GM08714 (cell line): ENCODE measurements around the gene PRXL2A.

ENCODE experiments used
- H3K4me3 ChIP-seq: fragments of 200-500 bp; sonication (Bioruptor generic); 2 replicates; pipeline ENCODE4 v1.5.1; 2014; ENCODE audit warnings: mild to moderate bottlenecking, low read length, inconsistent platforms
- ZNF274 ChIP-seq: IDR thresholded peaks from 2 replicates; pipeline ENCODE4 v1.6.1; 2012; ENCODE audit warnings: mild to moderate bottlenecking, low read depth, low read length

PRXL2A gene

DNA sequence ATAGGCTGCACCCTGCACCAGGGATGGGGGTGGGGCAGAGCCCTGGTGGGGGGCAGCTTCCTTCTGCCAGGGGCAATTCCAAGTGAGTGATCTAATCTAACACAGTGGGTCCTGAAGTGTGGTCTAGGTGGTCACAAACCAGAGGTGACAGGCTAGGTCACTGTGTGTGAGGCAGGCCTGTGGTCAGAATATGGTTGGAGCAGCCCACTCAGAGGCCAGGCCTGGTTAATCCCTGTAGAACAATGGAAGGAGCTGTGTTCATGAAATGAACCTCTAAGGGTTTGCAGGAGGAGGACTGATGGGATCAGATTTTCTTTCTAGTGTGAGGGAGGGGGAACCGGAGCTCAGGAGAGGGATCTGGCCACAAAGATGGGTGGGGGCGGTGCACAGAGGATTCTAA, 35.8 kb downstream of the PRXL2A start:
- H3K4me3 ChIP-seq = no peak overlapping the region
- TF ChIP-seq ZNF274 = no peak

DNA sequence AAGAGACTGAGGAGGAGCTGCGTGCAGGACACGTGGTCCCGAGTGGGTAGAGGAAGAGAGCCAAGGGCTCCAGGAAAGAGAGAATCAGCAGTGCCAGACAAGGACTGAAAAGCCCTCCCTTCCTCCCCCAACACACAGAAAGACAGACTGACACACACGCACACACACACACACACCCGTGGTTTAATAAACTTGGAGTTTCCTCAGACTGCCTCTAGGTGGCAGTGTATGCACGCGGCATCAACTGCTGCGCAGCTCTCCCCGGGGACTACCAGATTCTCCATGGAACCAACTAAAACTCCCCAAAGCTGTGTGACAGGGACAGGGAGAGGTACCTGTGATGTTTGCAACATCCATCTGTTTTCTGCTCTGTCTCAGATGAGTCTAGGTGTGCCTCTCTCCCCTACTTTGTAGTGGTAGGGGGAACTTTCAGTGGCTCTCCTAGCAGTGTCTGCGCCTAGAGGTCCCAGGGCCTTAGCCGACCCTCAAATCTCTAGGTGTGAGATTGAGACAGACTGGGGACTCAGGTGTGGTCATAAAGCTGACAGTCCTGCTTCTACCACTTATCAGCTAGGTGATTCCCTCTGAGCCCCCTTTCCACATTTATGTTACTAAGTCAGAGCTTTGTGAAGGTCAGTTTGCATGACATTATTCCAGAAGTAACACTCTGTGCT, 36.4 kb downstream of the PRXL2A start:
- no peak for TF ChIP-seq ZNF274
- no peak overlapping the region for H3K4me3 ChIP-seq

DNA sequence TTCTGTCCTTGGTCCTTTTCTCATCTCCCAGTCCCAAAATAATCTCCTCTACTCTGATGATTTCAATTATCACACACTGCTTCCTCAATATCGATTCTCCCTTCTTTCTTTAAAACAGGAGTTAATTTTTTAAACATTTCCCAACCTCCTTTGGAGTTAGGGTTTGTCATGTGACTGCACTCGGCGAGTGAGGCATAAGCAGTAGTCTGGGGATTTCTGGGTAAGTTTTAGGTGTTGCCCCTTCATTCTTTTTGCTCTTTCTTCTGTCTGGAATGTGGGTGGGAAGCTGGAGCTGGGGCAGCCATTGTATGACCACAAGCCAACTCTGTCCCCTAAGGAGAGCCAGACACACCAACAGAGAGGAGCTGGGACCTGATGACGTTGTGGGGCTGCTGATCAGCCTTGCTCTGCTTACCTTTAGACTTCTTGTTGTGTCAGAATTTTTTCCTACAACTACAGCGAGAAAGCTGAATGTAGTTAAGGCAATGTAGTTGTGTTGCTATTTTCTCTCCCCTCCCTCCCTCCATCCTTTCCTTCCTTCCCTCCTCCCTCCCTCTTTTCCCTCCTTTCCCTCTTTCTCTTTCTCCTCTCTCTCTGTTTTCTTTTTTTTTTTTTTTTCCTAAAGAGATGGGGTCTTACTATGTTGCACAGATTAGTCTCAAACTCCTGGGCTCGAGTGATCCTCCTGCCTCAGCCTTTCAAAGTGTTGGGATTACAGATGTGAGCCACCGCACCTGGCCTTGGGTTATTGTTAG, 39.3 kb downstream of the PRXL2A start:
- H3K4me3 ChIP-seq = no peak overlapping the region
- no peak for TF ChIP-seq ZNF274

DNA sequence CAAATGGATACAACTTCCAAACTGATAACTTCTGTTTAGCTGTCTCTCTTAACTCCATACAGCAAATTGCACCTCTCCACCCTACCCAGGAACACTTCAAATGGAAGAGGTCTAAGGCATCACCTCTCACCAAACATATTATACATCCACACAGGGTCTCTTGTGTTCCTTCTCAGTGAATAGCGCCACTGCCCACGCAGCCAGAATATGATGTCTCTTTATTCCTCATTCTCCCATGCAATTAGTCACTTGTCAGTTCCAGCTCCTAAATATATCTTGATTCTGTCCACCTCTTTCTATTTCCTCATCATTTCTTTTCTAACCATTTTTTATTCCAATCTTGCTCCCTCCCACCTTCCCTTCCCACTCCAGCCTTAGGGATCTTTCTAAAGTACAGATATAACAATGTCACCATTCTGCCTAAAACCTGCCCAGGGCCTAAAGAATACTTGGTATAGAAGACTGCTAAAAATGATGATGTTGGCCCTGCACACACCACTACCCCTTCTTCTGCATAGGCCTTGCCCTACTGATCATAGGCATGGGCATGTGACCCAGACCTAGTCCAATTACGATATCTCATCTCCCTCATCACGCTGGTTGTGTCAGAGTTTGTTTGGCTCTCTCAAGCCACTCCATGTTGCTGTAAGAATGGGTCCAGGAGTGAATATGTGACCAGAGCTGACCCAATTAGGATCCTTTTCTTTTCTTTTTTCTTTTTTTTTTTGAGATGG, 40.0 kb downstream of the PRXL2A start:
- H3K4me3 ChIP-seq = no peak overlapping the region
- no peak for TF ChIP-seq ZNF274

DNA sequence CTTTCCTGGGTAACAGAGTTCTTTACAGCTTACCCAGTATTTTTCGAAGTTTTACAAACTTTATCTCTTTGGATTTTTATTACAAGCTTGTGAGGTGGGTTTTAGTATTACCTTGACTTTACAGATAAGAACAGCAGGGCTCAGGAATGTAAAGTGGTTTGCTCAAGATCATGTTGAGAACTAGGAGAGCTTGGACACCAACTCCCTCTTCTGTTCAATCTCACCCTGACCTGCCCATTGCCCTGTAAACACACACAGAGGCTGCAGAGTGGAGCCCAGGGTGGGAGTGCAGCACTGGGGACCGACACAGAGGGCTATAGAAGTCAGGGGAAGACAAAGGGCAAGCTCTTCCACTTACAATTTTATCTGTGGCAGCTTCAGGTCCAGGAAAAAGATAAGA, 41.2 kb downstream of the PRXL2A start:
- no peak overlapping the region for H3K4me3 ChIP-seq
- TF ChIP-seq ZNF274 = no peak

DNA sequence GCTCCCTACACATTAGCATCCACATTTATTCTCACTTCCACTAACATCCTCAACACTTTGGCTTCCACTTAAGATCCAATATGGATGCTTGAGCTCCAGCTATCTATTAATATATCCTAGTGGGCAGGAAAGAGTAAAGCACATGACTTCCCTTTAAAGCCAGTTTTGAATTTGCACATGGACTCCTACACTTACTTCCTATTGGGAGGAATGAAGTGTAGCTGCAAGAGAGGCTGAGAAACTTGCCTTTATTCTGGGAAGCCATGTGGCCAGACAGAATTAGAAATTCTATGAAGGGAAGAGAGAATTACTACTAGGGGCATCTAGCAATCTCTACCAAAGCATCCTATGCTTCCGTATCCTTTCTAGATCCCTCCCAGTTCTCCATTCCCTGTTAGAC, 42.8 kb downstream of the PRXL2A start:
- H3K4me3 ChIP-seq = no peak overlapping the region
- TF ChIP-seq ZNF274 = no peak

DNA sequence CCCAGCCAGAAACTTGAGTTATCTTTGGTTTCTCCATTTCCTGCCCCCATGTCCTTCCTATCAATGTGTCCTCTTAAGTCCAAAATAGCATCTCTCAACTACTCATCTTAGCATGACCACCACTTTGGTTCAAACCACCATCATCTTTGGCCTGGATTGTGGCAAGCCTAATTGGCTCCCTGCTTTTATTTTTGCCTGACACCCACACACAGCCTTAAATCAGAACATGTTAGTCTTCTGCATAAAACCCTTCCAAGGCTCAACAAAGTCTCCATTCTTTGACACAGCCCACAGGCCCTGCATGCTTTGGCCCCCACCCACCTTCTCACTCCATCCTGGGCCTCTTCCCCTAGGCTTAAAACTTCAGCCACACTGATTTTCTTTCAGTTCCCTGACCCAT, 43.7 kb downstream of the PRXL2A start:
- no peak overlapping the region for H3K4me3 ChIP-seq
- TF ChIP-seq ZNF274 = no peak

DNA sequence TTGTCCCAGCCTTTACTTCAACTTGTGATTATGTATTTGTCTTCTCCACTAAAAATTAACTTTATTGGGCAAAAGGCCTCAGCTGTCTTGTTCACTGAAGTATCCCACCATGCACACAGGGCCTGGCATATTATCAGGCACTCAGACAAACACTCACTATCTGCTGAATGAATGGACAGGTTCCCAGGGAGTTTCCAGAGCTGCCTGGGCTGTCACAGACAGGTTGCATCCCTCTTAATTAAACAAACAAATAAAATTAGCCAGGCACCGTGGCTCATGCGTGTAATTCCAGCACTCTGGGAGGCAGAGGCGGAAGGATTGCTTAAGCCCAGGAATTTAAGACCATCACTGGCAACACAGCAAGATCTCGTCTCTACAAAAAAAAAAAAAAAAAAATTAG, 44.3 kb downstream of the PRXL2A start:
- H3K4me3 ChIP-seq = no peak overlapping the region
- TF ChIP-seq ZNF274 = no peak

DNA sequence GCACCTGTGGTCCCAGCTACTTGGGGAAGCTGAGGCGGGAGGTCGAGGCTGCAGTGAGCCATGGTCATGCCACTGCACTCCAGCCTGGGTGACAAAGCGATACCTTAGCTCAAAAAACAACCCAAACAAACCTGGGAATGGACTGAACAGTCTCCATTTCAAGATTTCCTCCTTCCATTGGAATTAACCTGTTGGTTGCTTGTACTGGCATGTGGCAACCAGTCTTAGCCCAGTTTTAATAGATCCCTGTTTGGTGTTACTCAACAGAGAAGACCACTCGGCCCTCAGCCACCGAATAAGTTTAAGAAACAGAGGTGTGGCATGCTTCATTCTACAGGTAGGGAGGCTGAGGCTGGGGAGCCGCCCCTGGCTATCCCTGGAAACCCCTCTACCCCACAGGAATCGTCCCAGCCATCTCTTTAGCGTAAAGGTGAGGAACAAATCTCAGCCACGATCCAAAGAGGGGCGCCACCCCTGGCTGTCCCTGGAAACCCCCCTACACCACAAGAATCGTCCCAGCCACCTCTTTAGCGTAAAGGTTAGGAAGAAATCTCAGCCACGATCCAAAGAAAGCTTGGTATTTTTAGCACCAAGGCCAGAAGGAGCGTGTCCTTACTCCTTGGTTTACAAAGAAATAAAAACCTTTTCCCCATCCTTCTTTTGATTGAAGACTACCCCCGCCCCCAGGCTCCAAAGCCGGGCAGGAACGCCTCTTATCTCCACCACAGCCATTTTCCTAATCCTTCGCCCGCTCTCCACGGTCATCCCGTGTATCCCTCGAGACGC, 44.9 kb downstream of the PRXL2A start:
- peak overlapping the region; percentile 53; the same call in 1 of the 2 replicates for H3K4me3 ChIP-seq
- no peak for TF ChIP-seq ZNF274

DNA sequence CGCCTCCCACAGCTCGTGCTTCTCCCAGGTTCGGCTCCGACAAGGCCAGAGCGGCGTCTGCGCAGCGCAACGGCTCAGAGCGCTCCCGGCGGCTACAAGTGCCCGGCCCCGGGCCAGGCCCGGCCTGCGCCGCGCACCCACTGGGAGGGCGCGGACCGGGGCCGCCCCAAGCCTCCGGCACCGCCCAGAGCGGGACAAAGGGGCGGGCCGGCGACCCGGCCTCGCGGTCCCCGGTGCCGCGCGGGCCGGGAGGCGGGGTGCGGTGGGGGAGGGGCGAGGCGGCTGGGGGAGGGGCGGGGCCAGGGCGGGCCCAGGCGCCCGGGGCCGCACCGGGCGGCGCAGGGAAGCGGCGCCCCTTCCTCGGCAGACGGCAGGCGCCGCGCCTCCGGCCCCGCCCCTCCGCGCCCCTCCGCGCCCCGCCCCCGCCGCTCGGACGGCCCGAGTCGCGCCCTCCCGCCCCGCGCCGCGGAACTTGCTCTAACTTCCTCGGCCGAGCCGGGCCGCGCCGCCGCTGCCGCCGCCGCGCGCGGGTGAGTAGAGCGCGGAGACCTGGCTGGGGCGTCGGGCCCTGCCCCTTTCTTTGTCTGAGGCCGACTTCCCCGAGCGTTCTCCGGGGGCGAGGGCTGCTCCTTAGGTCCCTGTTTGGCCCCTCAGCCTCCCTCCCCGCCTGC, 45.6 kb downstream of the PRXL2A start, which contains the start of gene TSPAN14:
Gene TSPAN14, plus strand, starts transcription at position 469 of the 671 bp plus-strand sequence. CDS start 34,924 bp downstream, outside the sequence.
- H3K4me3 ChIP-seq = peak within 1 kb of the TSS; percentile 77
- no peak for TF ChIP-seq ZNF274

DNA sequence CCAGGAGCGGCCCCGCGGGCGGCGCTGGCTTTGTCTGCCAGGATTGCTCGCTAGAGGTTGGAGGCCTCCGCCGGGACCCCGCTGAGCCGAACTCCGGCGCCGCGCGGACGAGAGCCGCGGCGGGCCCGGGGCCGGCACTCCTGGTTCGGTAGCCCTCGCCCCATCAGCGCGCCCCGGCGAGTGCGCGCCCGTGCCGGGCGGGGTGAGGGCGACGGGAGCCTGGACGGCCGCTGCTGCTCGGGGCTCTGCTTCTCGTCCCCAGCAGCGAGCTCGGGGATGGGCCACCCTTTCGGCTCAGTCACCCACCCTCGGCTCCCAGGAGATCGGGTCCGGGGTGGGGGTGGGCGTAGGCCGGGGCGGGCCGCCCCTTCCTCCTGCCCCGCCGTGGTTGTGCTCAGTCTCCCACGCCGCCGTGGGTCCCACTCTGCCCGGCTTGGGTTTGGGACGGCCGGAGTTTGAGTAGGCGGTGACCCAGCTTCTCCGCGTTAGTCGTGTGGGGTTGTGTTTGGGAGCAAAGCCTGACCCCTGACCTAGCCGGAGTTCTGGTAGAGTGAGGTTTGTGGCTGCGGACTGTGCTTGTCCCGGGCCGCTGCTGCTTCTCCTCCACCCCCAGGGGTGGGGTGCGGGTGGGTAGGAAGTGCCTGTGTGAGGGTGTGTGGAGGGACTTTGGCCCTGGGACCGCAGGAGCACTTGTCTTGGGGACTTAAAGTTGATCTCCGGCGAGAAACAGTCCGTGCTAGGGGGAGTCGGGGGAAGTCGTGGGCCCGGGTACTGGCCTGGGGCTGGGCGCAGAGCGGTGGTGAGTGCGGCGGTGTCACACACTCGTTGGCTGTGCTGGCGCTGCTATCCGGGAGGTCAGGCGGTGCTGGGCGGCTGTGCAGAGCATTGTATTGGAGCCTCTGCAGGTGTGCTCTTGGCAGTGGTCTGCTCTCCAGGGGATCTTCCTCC, 46.4 kb downstream of the PRXL2A start:
- H3K4me3 ChIP-seq = peak overlapping the region; percentile 77
- TF ChIP-seq ZNF274 = no peak
